GM12878 (cell line): ENCODE measurements around the gene MYPN.

ENCODE experiments used
- CBX5 ChIP-seq: sonication (generic); IDR thresholded peaks from 2 replicates; pipeline ENCODE4 v1.6.1; 2016; ENCODE audit warnings: low read depth, moderate library complexity, mild to moderate bottlenecking, inconsistent platforms
- EZH2 ChIP-seq: IDR thresholded peaks from 2 replicates; pipeline ENCODE4 v1.6.1; 2012; ENCODE audit warnings: low read depth, mild to moderate bottlenecking, control low read depth, inconsistent platforms, low read length, borderline replicate concordance; ENCODE audit not compliant: control insufficient read depth
- TAF1 ChIP-seq: IDR thresholded peaks from 2 replicates; pipeline ENCODE4 v1.6.1; 2011; ENCODE audit warnings: mild to moderate bottlenecking, low read depth, low read length, borderline replicate concordance
- TF ChIP-seq, protein P1 (sequence below), 3 experiments: IDR thresholded peaks in 2 of 3; conservative IDR thresholded peaks in 1 of 3; 2 replicates each; pipeline ENCODE4 v1.5.1; 2011; ENCODE audit warnings: low read depth in 3 of 3, low read length in 3 of 3, mild to moderate bottlenecking in 3 of 3, control low read depth in 2 of 3, moderate library complexity in 2 of 3, inconsistent platforms in 1 of 3, mixed read lengths in 1 of 3; ENCODE audit not compliant: control insufficient read depth in 2 of 3, insufficient read depth in 1 of 3; ENCODE audit errors: extremely low read depth in 1 of 3

DNA sequence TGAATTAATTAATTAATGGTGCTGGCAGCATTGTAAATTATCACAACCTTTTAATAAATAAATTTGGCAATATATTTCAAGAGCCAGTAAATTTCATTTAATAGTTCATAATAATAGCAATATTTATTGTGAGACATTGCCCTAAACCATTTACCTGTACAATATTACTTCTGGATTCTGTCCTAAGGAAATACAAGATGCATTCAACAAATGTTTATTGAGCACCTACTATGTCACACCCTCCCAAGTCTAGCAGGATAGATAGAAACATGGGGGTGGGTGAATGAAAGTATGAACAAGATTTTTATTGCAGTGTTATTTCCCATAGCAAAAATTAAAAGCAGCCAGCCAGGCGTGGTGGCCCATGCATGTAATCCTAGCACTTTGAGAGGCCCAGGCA is 29.9 kb upstream of the MYPN start:
- no peak for TF ChIP-seq EZH2
- no peak for TF ChIP-seq CBX5
- TF ChIP-seq TAF1, result no peak
- TF ChIP-seq, protein P1, sequence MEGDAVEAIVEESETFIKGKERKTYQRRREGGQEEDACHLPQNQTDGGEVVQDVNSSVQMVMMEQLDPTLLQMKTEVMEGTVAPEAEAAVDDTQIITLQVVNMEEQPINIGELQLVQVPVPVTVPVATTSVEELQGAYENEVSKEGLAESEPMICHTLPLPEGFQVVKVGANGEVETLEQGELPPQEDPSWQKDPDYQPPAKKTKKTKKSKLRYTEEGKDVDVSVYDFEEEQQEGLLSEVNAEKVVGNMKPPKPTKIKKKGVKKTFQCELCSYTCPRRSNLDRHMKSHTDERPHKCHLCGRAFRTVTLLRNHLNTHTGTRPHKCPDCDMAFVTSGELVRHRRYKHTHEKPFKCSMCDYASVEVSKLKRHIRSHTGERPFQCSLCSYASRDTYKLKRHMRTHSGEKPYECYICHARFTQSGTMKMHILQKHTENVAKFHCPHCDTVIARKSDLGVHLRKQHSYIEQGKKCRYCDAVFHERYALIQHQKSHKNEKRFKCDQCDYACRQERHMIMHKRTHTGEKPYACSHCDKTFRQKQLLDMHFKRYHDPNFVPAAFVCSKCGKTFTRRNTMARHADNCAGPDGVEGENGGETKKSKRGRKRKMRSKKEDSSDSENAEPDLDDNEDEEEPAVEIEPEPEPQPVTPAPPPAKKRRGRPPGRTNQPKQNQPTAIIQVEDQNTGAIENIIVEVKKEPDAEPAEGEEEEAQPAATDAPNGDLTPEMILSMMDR (IDR thresholded peaks at IDR 0.05 in 2 of 3, conservative IDR thresholded peaks at IDR 0.05 in 1 of 3; ENCODE audit: control insufficient read depth in 2 of 3, extremely low read depth in 1 of 3, insufficient read depth in 1 of 3, low read depth in 3 of 3, low read length in 3 of 3), result no peak
